ENCODE data around the gene TMEM242.

DNA sequence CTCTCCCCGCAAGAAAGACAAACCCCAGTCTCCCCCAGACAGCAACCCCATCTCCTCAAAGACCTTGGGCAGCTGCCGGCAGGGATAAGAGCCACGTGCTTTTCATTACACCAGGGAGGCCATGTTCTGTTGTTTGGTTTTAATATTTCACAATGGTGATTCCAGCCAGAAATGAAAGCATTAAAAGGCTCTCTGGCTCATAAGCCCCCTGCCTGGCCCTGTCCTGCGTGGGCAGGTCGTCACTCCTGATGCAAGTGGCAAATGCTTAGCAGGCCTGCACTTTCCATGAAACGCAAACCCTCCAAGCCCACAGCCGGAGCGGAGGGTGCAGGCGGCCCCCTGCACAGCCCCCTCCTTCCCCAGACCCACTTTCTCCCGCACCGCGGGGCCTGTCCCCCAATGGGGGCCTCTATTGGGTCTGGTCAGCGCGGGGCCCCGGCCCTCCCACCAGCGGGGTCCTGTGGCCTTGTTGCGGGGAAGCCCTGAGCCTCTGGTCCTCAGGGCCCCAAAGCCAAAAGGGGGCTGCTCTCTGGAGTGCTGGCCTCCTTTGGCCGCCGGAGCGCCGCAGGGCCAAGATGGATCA, 77.2 kb downstream of the TMEM242 start:
- TF ChIP-seq EP300 (conservative IDR thresholded peaks at IDR 0.05; ENCODE audit: poor library complexity, severe bottlenecking) (no peak), TAF1 (IDR thresholded peaks at IDR 0.05; ENCODE audit: low read depth) (no peak), MXI1 (conservative IDR thresholded peaks at IDR 0.05; ENCODE audit: poor library complexity, severe bottlenecking) (no peak), EZH2 (IDR thresholded peaks at IDR 0.05; ENCODE audit: borderline replicate concordance, insufficient read depth, low read length, poor library complexity, severe bottlenecking) (no peak)
